ENCODE data around the gene ECHS1. TPM values are rescaled to one million over a fixed set of nuclear protein-coding genes. Genes with fewer than 3 reads are reported as not detected.

ECHS1 gene
- total RNA-seq, 1 donor: 56.1 TPM

- Histone ChIP-seq H4K20me1 (ENCODE audit: insufficient read depth, low read length) (no peaks in the 10 kb centered on the region), H3K27me3 (ENCODE audit: insufficient read depth, low read length) (peaks cover 5% of the 10 kb centered on the region), H2AFZ (ENCODE audit: low read length) (no peak overlapping the region), H3K27ac (ENCODE audit: low read depth, low read length) (no peak overlapping the region), H3K4me2 (ENCODE audit: insufficient read depth, low read length) (no peak overlapping the region), H3K79me2 (ENCODE audit: insufficient read depth, low read length) (no peaks in the 10 kb centered on the region), H3K4me1 (ENCODE audit: insufficient read depth, low read length) (no peaks in the 10 kb centered on the region), H3K36me3 (ENCODE audit: insufficient read depth, low read length) (no peaks in the 10 kb centered on the region), H3K4me3 (ENCODE audit: insufficient read depth, low read length) (no peak overlapping the region), H3K9me3 (ENCODE audit: low read depth, low read length) (no peaks in the 10 kb centered on the region)
- no peak for TF ChIP-seq CTCF (IDR thresholded peaks at IDR 0.05; ENCODE audit: extremely low read depth, low read depth, low read length)
- no peak for DNase-seq (ENCODE audit: insufficient read length, low spot score, missing footprints)
Measured at GRCh38 chr10:133342942-133343341, 30.2 kb downstream of the ECHS1 start.

- Histone ChIP-seq H3K9me3 (ENCODE audit: low read depth, low read length) (no peaks in the 10 kb centered on the region), H3K27me3 (ENCODE audit: insufficient read depth, low read length) (peaks cover 12% of the 10 kb centered on the region), H3K4me3 (ENCODE audit: insufficient read depth, low read length) (no peak overlapping the region), H3K4me1 (ENCODE audit: insufficient read depth, low read length) (no peaks in the 10 kb centered on the region), H3K79me2 (ENCODE audit: insufficient read depth, low read length) (no peaks in the 10 kb centered on the region), H2AFZ (ENCODE audit: low read length) (no peak overlapping the region), H3K27ac (ENCODE audit: low read depth, low read length) (no peak overlapping the region), H3K36me3 (ENCODE audit: insufficient read depth, low read length) (no peaks in the 10 kb centered on the region), H3K4me2 (ENCODE audit: insufficient read depth, low read length) (no peak overlapping the region), H4K20me1 (ENCODE audit: insufficient read depth, low read length) (no peaks in the 10 kb centered on the region)
- no peak for TF ChIP-seq CTCF (IDR thresholded peaks at IDR 0.05; ENCODE audit: extremely low read depth, low read depth, low read length)
- DNase-seq (ENCODE audit: insufficient read length, low spot score, missing footprints): no peak
Measured at GRCh38 chr10:133341983-133342382, 31.2 kb downstream of the ECHS1 start.

GRCh38 chr10:133339708-133340380 lies 33.3 kb downstream of the ECHS1 start:
- TF ChIP-seq CTCF (IDR thresholded peaks at IDR 0.05; ENCODE audit: extremely low read depth, low read depth, low read length): no peak
- Histone ChIP-seq H3K4me3 (ENCODE audit: insufficient read depth, low read length) (no peak overlapping the region), H2AFZ (ENCODE audit: low read length) (no peak overlapping the region), H3K27me3 (ENCODE audit: insufficient read depth, low read length) (peaks cover 32% of the 10 kb centered on the region), H3K4me2 (ENCODE audit: insufficient read depth, low read length) (no peak overlapping the region), H3K4me1 (ENCODE audit: insufficient read depth, low read length) (no peaks in the 10 kb centered on the region), H4K20me1 (ENCODE audit: insufficient read depth, low read length) (no peaks in the 10 kb centered on the region), H3K27ac (ENCODE audit: low read depth, low read length) (no peak overlapping the region), H3K36me3 (ENCODE audit: insufficient read depth, low read length) (no peaks in the 10 kb centered on the region), H3K79me2 (ENCODE audit: insufficient read depth, low read length) (no peaks in the 10 kb centered on the region), H3K9me3 (ENCODE audit: low read depth, low read length) (no peaks in the 10 kb centered on the region)
- no peak for DNase-seq (ENCODE audit: insufficient read length, low spot score, missing footprints)

GRCh38 chr10:133338080-133339071 lies 34.8 kb downstream of the ECHS1 start:
- no peak overlapping the region for H2AFZ ChIP-seq (ENCODE audit: low read length)
- H3K4me3 ChIP-seq (ENCODE audit: insufficient read depth, low read length): no peak overlapping the region
- no peaks in the 10 kb centered on the region for H4K20me1 ChIP-seq (ENCODE audit: insufficient read depth, low read length)
- no peaks in the 10 kb centered on the region for H3K36me3 ChIP-seq (ENCODE audit: insufficient read depth, low read length)
- H3K9me3 ChIP-seq (ENCODE audit: low read depth, low read length): no peaks in the 10 kb centered on the region
- no peak for TF ChIP-seq CTCF (IDR thresholded peaks at IDR 0.05; ENCODE audit: extremely low read depth, low read depth, low read length)
- H3K4me1 ChIP-seq (ENCODE audit: insufficient read depth, low read length): no peaks in the 10 kb centered on the region
- H3K4me2 ChIP-seq (ENCODE audit: insufficient read depth, low read length): no peak overlapping the region
- no peak for DNase-seq (ENCODE audit: insufficient read length, low spot score, missing footprints)
- H3K27me3 ChIP-seq (ENCODE audit: insufficient read depth, low read length): peaks cover 34% of the 10 kb centered on the region
- H3K79me2 ChIP-seq (ENCODE audit: insufficient read depth, low read length): no peaks in the 10 kb centered on the region
- H3K27ac ChIP-seq (ENCODE audit: low read depth, low read length): no peak overlapping the region
